Fibroblast of pulmonary artery (primary cell): ENCODE data around the gene TRIM17.

Source experiments
- DNase-seq: peaks from one replicate; pipeline ENCODE4 v3.0.0-alpha.2; 2010; ENCODE audit warnings: low read depth
- H3K4me3 ChIP-seq: replicated peaks from 2 replicates; pipeline ENCODE4 v1.5.1; 2011; ENCODE audit warnings: low read depth, mild to moderate bottlenecking, control low read depth, low read length, moderate library complexity
- TF ChIP-seq, protein P1 (sequence below): IDR thresholded peaks from 2 replicates; pipeline ENCODE4 v1.5.1; 2011; ENCODE audit warnings: mild to moderate bottlenecking, control low read depth, low read length, inconsistent platforms; ENCODE audit errors: missing control alignments

Gene TRIM17

DNA sequence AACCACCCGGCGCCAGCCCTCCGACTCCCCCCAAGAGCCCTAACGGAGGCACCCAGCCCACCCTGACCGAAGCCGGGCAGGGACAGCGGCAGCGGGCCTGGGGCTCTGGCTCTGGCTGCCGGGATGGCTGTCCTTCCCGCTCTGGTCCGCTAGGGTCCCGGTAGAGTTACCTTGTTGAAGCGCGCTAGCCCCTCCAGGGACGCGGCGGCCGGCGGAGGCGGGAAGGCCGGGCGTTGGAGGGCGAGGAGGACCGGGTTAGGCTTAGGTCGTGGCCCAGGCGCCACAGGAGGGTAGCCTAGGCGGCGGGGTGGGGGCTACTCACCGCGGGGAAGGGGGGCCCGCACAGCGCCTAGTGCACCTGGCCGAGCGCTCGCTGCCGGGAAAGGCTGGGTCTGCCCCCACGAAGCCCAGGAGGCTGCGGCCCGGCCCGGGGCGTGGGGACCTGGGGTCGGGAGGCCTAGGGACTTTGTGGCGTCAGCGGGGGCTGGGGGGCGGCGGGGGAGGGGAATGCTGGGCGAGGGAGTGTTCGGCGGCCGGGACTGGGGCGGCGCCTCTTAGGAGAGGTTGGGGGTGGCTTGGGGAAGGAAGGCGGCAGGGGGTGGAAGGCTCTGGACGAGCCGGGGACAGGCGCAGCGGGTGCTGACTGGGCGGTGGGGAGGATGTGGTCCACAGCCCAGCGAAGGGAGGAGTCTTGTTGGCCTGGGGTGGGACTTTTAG lies at the start of gene TRIM17:
TSS of gene TRIM17 (minus strand) at position 645 of the 717 bp plus-strand sequence. CDS start 1,789 bp downstream, outside the sequence.
- H3K4me3 ChIP-seq = peak within 1 kb of the TSS; percentile 38
- DNase-seq = no peak
- TF ChIP-seq, protein P1, sequence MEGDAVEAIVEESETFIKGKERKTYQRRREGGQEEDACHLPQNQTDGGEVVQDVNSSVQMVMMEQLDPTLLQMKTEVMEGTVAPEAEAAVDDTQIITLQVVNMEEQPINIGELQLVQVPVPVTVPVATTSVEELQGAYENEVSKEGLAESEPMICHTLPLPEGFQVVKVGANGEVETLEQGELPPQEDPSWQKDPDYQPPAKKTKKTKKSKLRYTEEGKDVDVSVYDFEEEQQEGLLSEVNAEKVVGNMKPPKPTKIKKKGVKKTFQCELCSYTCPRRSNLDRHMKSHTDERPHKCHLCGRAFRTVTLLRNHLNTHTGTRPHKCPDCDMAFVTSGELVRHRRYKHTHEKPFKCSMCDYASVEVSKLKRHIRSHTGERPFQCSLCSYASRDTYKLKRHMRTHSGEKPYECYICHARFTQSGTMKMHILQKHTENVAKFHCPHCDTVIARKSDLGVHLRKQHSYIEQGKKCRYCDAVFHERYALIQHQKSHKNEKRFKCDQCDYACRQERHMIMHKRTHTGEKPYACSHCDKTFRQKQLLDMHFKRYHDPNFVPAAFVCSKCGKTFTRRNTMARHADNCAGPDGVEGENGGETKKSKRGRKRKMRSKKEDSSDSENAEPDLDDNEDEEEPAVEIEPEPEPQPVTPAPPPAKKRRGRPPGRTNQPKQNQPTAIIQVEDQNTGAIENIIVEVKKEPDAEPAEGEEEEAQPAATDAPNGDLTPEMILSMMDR = peak; percentile 25

DNA sequence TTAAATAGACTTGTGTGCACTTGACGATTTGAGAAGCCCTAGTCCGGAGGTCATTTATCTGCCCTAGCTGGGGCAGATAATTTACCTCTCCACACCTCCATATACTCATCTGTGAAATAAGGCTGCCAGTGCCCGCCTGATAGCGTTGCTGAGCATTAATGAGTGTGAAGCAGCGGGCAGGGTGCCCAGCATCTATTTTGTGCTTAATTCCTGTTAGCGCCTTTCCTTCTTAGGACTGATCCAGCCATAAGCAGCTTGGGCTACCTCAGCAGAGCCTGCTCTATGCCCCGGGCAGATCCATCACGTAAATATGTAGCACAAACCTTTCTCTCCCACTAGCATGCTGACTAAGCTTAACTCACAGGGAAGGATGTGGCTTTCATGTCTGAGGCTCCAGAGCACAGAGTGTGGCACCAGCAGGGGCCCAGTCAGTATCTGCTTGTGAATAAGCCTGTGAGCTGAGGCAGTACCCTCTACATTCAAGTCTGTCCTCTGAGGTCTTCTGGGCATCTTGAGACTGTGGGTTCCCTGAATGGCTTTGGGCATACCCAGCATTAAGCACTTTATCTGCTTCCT lies 49.0 kb upstream of the TRIM17 start:
- H3K4me3 ChIP-seq = no peak overlapping the region
- TF ChIP-seq, protein P1 = no peak
- DNase-seq = no peak

DNA sequence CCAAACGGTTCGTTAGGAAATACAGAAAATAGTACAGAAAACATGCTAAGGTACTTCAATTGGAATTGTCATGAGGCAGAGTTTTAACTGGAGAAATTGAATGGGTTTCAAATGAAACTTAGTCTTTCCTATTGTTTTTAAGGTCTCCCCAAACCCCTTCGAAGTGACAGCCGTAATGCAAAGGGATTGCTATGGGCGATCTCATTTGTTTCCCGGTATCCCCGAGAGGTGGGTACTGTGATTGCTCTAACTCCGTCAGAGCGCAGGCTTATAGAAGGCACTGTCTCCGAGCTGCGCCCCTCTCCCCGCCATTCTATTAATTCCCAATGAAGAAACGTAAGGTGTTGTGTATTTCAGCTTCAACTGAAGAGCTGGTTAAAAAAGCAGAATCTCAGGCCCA lies 48.5 kb upstream of the TRIM17 start:
- no peak for DNase-seq
- H3K4me3 ChIP-seq = peak overlapping the region; percentile 52
- TF ChIP-seq, protein P1 = no peak

DNA sequence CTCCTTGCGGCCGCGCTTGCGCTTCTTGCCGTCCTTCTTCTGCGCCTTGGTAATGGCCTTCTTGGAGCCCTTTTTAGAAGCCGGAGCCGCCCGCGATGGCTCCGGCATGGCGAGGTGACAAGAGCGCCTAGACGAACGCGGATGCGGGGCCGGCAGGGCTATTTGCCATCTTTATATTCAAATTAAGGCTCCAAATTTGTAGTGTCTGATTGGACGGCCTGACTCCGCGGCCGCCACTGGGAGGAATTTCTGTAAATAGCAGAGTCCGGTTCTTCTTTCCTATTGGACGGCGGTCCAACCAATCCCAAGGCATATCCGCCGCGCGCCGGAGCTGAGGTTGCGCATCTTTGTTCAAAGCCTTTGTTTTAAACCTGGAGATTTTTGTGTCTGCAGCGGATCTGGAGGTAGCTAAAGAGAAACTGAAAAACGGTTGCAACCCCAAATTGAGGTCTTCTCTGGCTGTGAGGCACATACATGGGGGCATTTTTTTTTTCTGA lies 47.9 kb upstream of the TRIM17 start:
- TF ChIP-seq, protein P1 = no peak
- peak; percentile 84 for DNase-seq
- H3K4me3 ChIP-seq = peak overlapping the region; percentile 52

DNA sequence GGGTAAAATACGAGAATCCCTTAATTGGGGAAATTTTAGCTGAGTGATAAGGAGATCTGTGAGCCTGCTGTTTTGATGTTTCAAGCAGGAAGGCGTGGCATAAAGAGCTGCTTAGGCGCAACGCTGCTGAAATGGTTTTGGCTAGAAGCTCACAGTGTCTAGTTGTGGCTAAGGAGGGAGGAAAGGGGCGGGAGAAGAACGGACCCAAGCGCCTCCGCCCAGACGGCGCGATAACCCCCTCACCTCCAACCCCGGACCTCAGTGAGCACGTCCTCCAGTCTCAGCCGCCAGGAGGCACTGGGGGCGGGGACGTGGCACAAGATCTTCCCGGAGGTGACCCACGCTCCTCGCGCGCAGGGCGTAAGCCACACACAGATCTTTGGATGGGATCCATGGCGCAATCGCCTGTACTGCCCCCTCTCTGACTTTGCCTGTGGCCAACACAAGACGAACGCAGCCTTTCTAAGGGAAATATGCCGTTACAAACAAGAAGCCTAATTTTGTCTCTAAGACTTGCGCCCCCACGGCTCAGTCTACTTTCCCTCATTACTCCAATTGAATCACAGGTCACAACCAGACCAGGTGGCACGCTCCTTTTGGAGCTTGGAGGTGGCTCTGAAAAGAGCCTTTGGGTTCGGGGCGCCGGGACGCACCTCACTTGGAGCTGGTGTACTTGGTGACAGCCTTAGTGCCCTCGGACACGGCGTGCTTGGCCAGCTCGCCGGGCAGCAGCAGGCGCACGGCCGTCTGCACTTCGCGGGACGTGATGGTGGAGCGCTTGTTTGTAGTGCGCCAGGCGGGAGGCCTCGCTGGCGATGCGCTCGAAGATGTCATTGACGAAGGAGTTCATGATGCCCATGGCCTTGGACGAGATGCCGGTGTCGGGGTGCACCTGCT lies 47.1 kb upstream of the TRIM17 start:
- H3K4me3 ChIP-seq = peak overlapping the region; percentile 52
- DNase-seq = peak; percentile 29
- TF ChIP-seq, protein P1 = no peak

GRCh38 chr1:228463009-228463558 lies 46.4 kb upstream of the TRIM17 start:
- H3K4me3 ChIP-seq = no peak overlapping the region
- DNase-seq = no peak
- TF ChIP-seq, protein P1 = no peak
